ENCODE measurements around the gene NHEJ1.
A peak's percentile ranks its signal among the peaks of the same experiment; 100 is the strongest.

NHEJ1 gene

DNA sequence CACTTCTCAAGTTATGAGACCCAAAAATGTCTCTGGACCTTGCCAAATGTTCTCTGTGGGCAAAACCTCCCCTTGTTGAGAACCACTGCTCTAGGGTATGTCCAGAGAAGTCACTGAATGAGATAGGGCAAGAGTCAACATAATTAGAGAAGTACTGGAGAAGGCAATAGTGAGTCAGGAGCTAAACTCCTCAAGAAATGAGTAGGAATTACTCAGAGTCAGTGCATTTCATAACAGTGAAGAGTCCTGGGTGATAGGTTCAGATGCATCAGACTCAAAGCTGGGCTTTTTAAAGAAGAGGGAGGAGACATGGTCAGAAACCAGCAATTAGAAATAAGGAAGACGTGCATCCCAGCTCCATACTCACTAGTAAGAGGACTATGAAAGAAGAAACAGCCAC lies 61.3 kb downstream of the NHEJ1 start:
- Histone ChIP-seq H3K27ac (no peak overlapping the region), H3K4me3 (ENCODE audit: low read depth, low read length) (no peak overlapping the region), H3K36me3 (replicated peaks) (no peaks in the 10 kb centered on the region), H3K27me3 (replicated peaks) (no peaks in the 10 kb centered on the region)
- in situ Hi-C loops (cut with HindIII; ENCODE audit: low pct_ligation_motif_present, low sequenced_read_pairs), result no loop called here
- DNase-seq, result peak; percentile 4
- TF ChIP-seq, protein P1, sequence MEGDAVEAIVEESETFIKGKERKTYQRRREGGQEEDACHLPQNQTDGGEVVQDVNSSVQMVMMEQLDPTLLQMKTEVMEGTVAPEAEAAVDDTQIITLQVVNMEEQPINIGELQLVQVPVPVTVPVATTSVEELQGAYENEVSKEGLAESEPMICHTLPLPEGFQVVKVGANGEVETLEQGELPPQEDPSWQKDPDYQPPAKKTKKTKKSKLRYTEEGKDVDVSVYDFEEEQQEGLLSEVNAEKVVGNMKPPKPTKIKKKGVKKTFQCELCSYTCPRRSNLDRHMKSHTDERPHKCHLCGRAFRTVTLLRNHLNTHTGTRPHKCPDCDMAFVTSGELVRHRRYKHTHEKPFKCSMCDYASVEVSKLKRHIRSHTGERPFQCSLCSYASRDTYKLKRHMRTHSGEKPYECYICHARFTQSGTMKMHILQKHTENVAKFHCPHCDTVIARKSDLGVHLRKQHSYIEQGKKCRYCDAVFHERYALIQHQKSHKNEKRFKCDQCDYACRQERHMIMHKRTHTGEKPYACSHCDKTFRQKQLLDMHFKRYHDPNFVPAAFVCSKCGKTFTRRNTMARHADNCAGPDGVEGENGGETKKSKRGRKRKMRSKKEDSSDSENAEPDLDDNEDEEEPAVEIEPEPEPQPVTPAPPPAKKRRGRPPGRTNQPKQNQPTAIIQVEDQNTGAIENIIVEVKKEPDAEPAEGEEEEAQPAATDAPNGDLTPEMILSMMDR (IDR thresholded peaks at IDR 0.05; ENCODE audit: low read depth, low read length, missing control alignments), result no peak

DNA sequence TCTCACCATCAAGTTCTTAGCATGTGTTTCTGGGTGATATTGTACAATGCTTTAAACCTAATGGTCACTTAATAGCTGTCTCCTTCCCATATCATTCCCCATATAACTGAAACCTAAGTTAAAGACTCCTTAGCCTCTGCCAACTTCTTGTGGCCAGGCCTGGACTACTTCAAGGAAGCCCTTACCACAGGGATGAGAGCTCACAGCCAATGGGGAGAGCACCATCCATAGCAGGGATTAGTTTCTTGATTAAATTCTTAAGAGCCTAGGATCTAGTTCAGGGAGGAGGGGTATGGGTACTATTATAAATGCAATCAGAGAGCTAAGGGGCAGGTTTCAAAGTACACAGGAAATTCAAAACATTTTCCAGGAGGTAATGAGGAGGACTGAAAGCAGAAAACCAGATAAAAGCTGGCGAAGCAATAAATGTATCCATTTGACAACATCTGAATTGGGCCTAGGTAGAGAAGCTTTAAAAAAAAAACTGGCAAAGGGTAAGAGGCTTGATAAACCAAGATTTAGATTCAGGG lies 65.1 kb downstream of the NHEJ1 start:
- H3K36me3 ChIP-seq (replicated peaks), result no peaks in the 10 kb centered on the region
- no peak overlapping the region for H3K4me3 ChIP-seq (ENCODE audit: low read depth, low read length)
- H3K27ac ChIP-seq, result no peak overlapping the region
- DNase-seq, result no peak
- TF ChIP-seq, protein P1 (IDR thresholded peaks at IDR 0.05; ENCODE audit: low read depth, low read length, missing control alignments), result no peak
- no peaks in the 10 kb centered on the region for H3K27me3 ChIP-seq (replicated peaks)
- in situ Hi-C loops (cut with HindIII; ENCODE audit: low pct_ligation_motif_present, low sequenced_read_pairs), result no loop called here

DNA sequence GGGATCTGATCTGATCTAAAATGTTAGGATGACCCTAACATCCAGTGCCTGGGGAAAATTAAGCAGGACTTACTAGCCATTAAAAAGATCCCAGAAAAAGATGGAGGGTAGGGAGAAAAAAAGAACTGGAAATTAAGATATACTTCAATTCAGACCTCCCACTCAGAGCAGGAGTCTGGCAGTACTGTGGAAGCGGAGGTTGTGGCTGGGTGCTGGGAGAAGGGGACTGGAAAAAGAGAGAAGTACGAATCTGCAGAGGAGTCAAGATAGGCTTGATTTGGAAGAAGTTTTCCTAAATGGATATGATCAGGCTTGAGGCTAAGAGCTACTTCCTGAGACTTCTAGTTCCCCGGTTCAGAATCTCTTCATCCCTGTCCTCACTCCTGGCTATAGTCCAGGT lies 66.4 kb downstream of the NHEJ1 start:
- Histone ChIP-seq H3K27me3 (replicated peaks) (no peaks in the 10 kb centered on the region), H3K36me3 (replicated peaks) (no peaks in the 10 kb centered on the region), H3K27ac (no peak overlapping the region), H3K4me3 (ENCODE audit: low read depth, low read length) (no peak overlapping the region)
- in situ Hi-C loops (cut with HindIII; ENCODE audit: low pct_ligation_motif_present, low sequenced_read_pairs), result no loop called here
- no peak for DNase-seq
- TF ChIP-seq, protein P1 (IDR thresholded peaks at IDR 0.05; ENCODE audit: low read depth, low read length, missing control alignments), result no peak

DNA sequence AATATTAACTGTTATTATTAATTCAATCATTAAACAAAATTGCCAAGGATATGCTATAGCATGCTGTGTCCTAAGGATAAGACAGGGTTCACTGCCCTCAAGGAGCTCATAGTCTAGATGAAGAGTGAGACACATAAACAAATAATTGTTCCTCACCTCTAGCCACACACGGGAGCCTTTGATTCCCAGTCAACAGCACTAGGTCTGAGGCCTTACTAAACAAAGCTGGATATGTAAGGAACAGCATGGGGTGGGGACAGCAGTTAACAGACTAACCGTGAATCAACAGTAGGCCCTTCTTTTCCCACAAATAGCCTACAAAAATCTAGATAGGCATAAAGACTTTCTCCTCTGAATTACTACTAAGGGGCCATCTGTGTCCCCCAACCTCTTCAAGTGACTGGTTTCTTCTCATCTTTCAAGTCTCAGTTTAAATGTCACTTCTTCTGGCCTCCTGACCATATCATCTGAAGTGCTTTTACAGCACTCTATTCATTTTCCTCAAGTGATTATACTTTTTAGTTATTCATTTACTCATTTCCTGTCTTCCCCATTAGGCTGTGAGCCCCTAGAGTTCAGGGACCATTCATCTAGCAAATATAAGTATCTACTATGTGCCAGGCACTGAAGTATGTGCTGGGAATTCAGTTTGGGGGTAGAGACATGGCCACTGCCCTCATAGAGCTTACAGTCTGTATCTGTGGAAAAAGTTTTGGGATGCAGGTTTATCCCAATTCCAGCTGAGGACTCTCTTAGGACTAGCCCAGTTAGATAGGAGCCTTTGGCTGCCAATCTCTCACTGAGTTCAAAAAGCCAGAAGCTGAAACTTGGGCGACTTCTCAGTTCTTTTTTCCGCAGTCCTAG lies 69.9 kb downstream of the NHEJ1 start:
- in situ Hi-C loops (cut with HindIII; ENCODE audit: low pct_ligation_motif_present, low sequenced_read_pairs), result no loop called here
- Histone ChIP-seq H3K27ac (no peak overlapping the region), H3K36me3 (replicated peaks) (no peaks in the 10 kb centered on the region), H3K27me3 (replicated peaks) (no peaks in the 10 kb centered on the region), H3K4me3 (ENCODE audit: low read depth, low read length) (no peak overlapping the region)
- TF ChIP-seq, protein P1 (IDR thresholded peaks at IDR 0.05; ENCODE audit: low read depth, low read length, missing control alignments), result no peak
- DNase-seq, result no peak

DNA sequence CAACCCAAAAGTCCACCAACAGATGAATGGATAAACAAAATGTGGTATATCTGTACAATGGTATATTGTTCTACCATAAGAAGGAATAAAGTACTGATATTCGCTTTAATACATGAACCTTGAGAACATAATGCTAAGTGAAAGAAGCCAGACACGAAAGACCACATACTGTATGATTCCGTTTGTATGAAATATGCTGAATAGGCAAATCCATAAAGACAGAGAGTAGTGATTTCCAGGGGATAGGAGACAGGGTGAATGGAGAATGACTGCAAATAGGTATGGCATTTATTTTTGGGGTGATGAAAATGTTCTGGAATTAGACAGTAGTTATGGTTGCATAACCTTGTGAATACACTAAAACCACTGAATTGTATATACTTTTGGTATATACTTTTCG lies 71.3 kb downstream of the NHEJ1 start:
- Histone ChIP-seq H3K4me3 (ENCODE audit: low read depth, low read length) (no peak overlapping the region), H3K27ac (no peak overlapping the region), H3K36me3 (replicated peaks) (no peaks in the 10 kb centered on the region), H3K27me3 (replicated peaks) (no peaks in the 10 kb centered on the region)
- DNase-seq, result no peak
- TF ChIP-seq, protein P1 (IDR thresholded peaks at IDR 0.05; ENCODE audit: low read depth, low read length, missing control alignments), result no peak
- in situ Hi-C loops (cut with HindIII; ENCODE audit: low pct_ligation_motif_present, low sequenced_read_pairs), result no loop called here

Data from brain microvascular endothelial cell (primary cell).